Measurements from ENCODE around the gene OTUD6A.

OTUD6A gene

GRCh38 chrX:70079297-70079696 lies 17.0 kb downstream of the OTUD6A start:
- DNase-seq (ENCODE audit: low read depth), result no peak
- H3K4me3 ChIP-seq (ENCODE audit: low read depth, low read length), result no peak overlapping the region
- TF ChIP-seq MYC (IDR thresholded peaks at IDR 0.05; ENCODE audit: low read depth, low read length), result no peak
- TF ChIP-seq POLR2A (IDR thresholded peaks at IDR 0.05; ENCODE audit: extremely low read depth, insufficient read length), result no peak
- no peak for TF ChIP-seq MAX (IDR thresholded peaks at IDR 0.05; ENCODE audit: low read depth, low read length)
- no peak for TF ChIP-seq CTCF (IDR thresholded peaks at IDR 0.05; ENCODE audit: low read depth, low read length)

GRCh38 chrX:70079870-70080269 lies 17.6 kb downstream of the OTUD6A start:
- TF ChIP-seq POLR2A (IDR thresholded peaks at IDR 0.05; ENCODE audit: extremely low read depth, insufficient read length) (no peak), CTCF (IDR thresholded peaks at IDR 0.05; ENCODE audit: low read depth, low read length) (no peak), MAX (IDR thresholded peaks at IDR 0.05; ENCODE audit: low read depth, low read length) (no peak), MYC (IDR thresholded peaks at IDR 0.05; ENCODE audit: low read depth, low read length) (no peak)
- DNase-seq (ENCODE audit: low read depth), result no peak

GRCh38 chrX:70082723-70083122 lies 20.5 kb downstream of the OTUD6A start:
- no peak for TF ChIP-seq MYC (IDR thresholded peaks at IDR 0.05; ENCODE audit: low read depth, low read length)
- TF ChIP-seq CTCF (IDR thresholded peaks at IDR 0.05; ENCODE audit: low read depth, low read length), result no peak
- TF ChIP-seq POLR2A (IDR thresholded peaks at IDR 0.05; ENCODE audit: extremely low read depth, insufficient read length), result no peak
- no peak for TF ChIP-seq MAX (IDR thresholded peaks at IDR 0.05; ENCODE audit: low read depth, low read length)
- no peak overlapping the region for H3K4me3 ChIP-seq (ENCODE audit: low read depth, low read length)

More at GRCh38 chrX:70079870-70080269, 17.6 kb downstream of the OTUD6A start:
- H3K4me3 ChIP-seq (ENCODE audit: low read depth, low read length), result no peak overlapping the region

GRCh38 chrX:70084592-70085240 lies 22.5 kb downstream of the OTUD6A start:
- TF ChIP-seq MAX (IDR thresholded peaks at IDR 0.05; ENCODE audit: low read depth, low read length) (no peak), MYC (IDR thresholded peaks at IDR 0.05; ENCODE audit: low read depth, low read length) (no peak), POLR2A (IDR thresholded peaks at IDR 0.05; ENCODE audit: extremely low read depth, insufficient read length) (no peak), CTCF (IDR thresholded peaks at IDR 0.05; ENCODE audit: low read depth, low read length) (no peak)
- DNase-seq (ENCODE audit: low read depth), result no peak
- H3K4me3 ChIP-seq (ENCODE audit: low read depth, low read length), result no peak overlapping the region

More at GRCh38 chrX:70082723-70083122, 20.5 kb downstream of the OTUD6A start:
- DNase-seq (ENCODE audit: low read depth), result no peak

GRCh38 chrX:70087857-70088630 lies 25.8 kb downstream of the OTUD6A start:
- no peak overlapping the region for H3K4me3 ChIP-seq (ENCODE audit: low read depth, low read length)
- TF ChIP-seq MAX (IDR thresholded peaks at IDR 0.05; ENCODE audit: low read depth, low read length) (no peak), CTCF (IDR thresholded peaks at IDR 0.05; ENCODE audit: low read depth, low read length) (no peak), POLR2A (IDR thresholded peaks at IDR 0.05; ENCODE audit: extremely low read depth, insufficient read length) (no peak), MYC (IDR thresholded peaks at IDR 0.05; ENCODE audit: low read depth, low read length) (no peak)
- DNase-seq (ENCODE audit: low read depth), result no peak

Measured in NB4 (cell line).